HepG2 (cell line): ENCODE data around the gene NLRX1. TPM values are rescaled to one million over a fixed set of nuclear protein-coding genes. Genes with fewer than 3 reads are reported as not detected.

Experiments used
- ATAC-seq: fragments of 200-7000 bp; cut with Tn5 transposase; 3 replicates; pipeline ENCODE4 v1.9.1; 2020; ENCODE audit warnings: mild to moderate bottlenecking, moderate library complexity
- BruUV-seq: library from RNA; stranded (reverse); fragments of 400-500 nt; replicated peaks from 2 replicates; lab custom pipeline; 2021; lab: Mats Ljungman, UMichigan
- CTCF ChIA-PET: fragments of 300-600 bp; formaldehyde crosslinking; extraction: SDS; loops from one replicate; lab custom pipeline; 2021; ENCODE audit warnings: low total read pairs, inconsistent platforms, low intra/inter-chr PET ratio; lab: Yijun Ruan, JAX
- POLR2A ChIA-PET: fragments of 350-600 bp; sonication (Branson Sonifier 250); formaldehyde crosslinking; loops from one replicate; lab custom pipeline; 2020; ENCODE audit warnings: antibody characterized with exemption, inconsistent platforms; lab: Yijun Ruan, JAX
- DNase-seq: peaks from one replicate; pipeline ENCODE4 v3.0.0-alpha.2; 2015; ENCODE audit warnings: low spot score
- FAIRE-seq: peaks from 3 replicates; lab custom pipeline; 2011; peaks lifted over from hg19 to GRCh38; lab: Jason Lieb, UNC
- H2AFZ ChIP-seq: one replicate; pipeline ENCODE4 v1.6.1; 2011; ENCODE audit warnings: low read length, inconsistent platforms
- H3K27ac ChIP-seq: fragments of 300-600 bp; 3 replicates; pipeline ENCODE4 v1.8.0; 2011; ENCODE audit warnings: mixed run types, mild to moderate bottlenecking, mixed read lengths, low read length, inconsistent platforms; ENCODE audit not compliant: insufficient read depth; ENCODE audit errors: extremely low read length
- H3K27me3 ChIP-seq, 2 experiments: fragments of 200-600 bp in 1 of 2; 2 replicates in 1 of 2; 3 replicates in 1 of 2; pipeline versions ENCODE4 v1.6.0 to v1.8.0; 2011; ENCODE audit warnings: low read length in 2 of 2, mild to moderate bottlenecking in 2 of 2, moderate library complexity in 2 of 2, inconsistent platforms in 1 of 2; ENCODE audit not compliant: insufficient read depth in 2 of 2, control insufficient read depth in 1 of 2
- H3K36me3 ChIP-seq, 2 experiments: fragments of 200-600 bp in 1 of 2; replicated peaks in 1 of 2; 2 replicates in 1 of 2; 3 replicates in 1 of 2; pipeline versions ENCODE4 v1.5.1 to v1.8.0; 2011; ENCODE audit warnings: low read length in 2 of 2, inconsistent platforms in 1 of 2; ENCODE audit not compliant: insufficient read depth in 2 of 2, control insufficient read depth in 1 of 2
- H3K4me1 ChIP-seq: 2 replicates; pipeline ENCODE4 v1.5.1; 2012; ENCODE audit warnings: low read length, inconsistent platforms; ENCODE audit not compliant: insufficient read depth
- H3K4me2 ChIP-seq: 2 replicates; pipeline ENCODE4 v1.6.0; 2011; ENCODE audit warnings: low read depth, low read length, inconsistent platforms
- H3K4me3 ChIP-seq, 3 experiments: fragments of 200-600 bp in 1 of 3; sonication (generic), shearing (Covaris generic) in 1 of 3; replicated peaks in 1 of 3; 2 replicates each; pipeline ENCODE4 v1.5.1; 2011 to 2016; ENCODE audit warnings: low read length in 3 of 3, inconsistent platforms in 2 of 3, low read depth in 2 of 3, mild to moderate bottlenecking in 2 of 3, control low read depth in 1 of 3, mixed read lengths in 1 of 3; ENCODE audit not compliant: insufficient read depth in 1 of 3
- H3K79me2 ChIP-seq: one replicate; pipeline ENCODE4 v1.6.1; 2011; ENCODE audit warnings: low read length, inconsistent platforms; ENCODE audit not compliant: insufficient read depth
- H3K9ac ChIP-seq: 2 replicates; pipeline ENCODE4 v1.6.0; 2011; ENCODE audit warnings: mild to moderate bottlenecking, low read depth, low read length, inconsistent platforms; ENCODE audit not compliant: insufficient read depth
- H3K9me3 ChIP-seq: 2 replicates; pipeline ENCODE4 v1.5.1; 2012; ENCODE audit warnings: mild to moderate bottlenecking, low read length
- H4K20me1 ChIP-seq: 2 replicates; pipeline ENCODE4 v1.6.0; 2011; ENCODE audit warnings: inconsistent platforms, mild to moderate bottlenecking, low read length, moderate library complexity; ENCODE audit not compliant: insufficient read depth
- CCAR2 ChIP-seq: fragments of 200-400 bp; formaldehyde crosslinking; optimal IDR thresholded peaks from 2 replicates; pipeline ENCODE3; 2018; ENCODE audit warnings: low read depth, mild to moderate bottlenecking, low read length, moderate library complexity
- FOSL1 ChIP-seq: sonication (generic); formaldehyde crosslinking; IDR thresholded peaks from 2 replicates; pipeline ENCODE4 v1.9.0; 2021; ENCODE audit warnings: missing genetic modification reagents, borderline replicate concordance
- GATAD1 ChIP-seq: IDR thresholded peaks from 2 replicates; pipeline ENCODE4 v1.6.1; 2016; ENCODE audit warnings: missing genetic modification reagents, missing compliant biosample characterization
- NCOA1 ChIP-seq: sonication (generic); formaldehyde crosslinking; IDR thresholded peaks from 2 replicates; pipeline ENCODE4 v1.9.0; 2021; ENCODE audit warnings: missing genetic modification reagents
- NRL ChIP-seq: sonication (generic); formaldehyde crosslinking; IDR thresholded peaks from 2 replicates; pipeline ENCODE4 v1.5.0; 2020; ENCODE audit warnings: missing genetic modification reagents, mild to moderate bottlenecking, moderate library complexity, borderline replicate concordance
- SIX4 ChIP-seq: sonication (generic); formaldehyde crosslinking; IDR thresholded peaks from 2 replicates; pipeline ENCODE4 v1.4.0; 2020; ENCODE audit warnings: missing genetic modification reagents
- TBL1XR1 ChIP-seq: fragments of 150-350 bp; IDR thresholded peaks from 2 replicates; pipeline ENCODE4 v1.6.1; 2014; ENCODE audit warnings: borderline replicate concordance, low read length; ENCODE audit not compliant: partially characterized antibody
- THAP11 ChIP-seq: IDR thresholded peaks from 2 replicates; pipeline ENCODE4 v1.6.1; 2016; ENCODE audit warnings: missing biosample characterization, missing genetic modification reagents
- ZMYM2 ChIP-seq: sonication (generic); formaldehyde crosslinking; IDR thresholded peaks from 2 replicates; pipeline ENCODE4 v1.8.0; 2022; ENCODE audit warnings: mild to moderate bottlenecking, missing genetic modification reagents
- ZNF256 ChIP-seq: sonication (generic); formaldehyde crosslinking; conservative IDR thresholded peaks from 2 replicates; pipeline ENCODE4 v1.4.0; 2020; ENCODE audit warnings: missing genetic modification reagents
- ZNF615 ChIP-seq: sonication (generic); formaldehyde crosslinking; IDR thresholded peaks from 2 replicates; pipeline ENCODE4 v1.5.0; 2020; ENCODE audit warnings: mild to moderate bottlenecking, missing genetic modification reagents, borderline replicate concordance
- ZNF629 ChIP-seq: sonication (generic); formaldehyde crosslinking; conservative IDR thresholded peaks from 2 replicates; pipeline ENCODE4 v1.5.0; 2020; ENCODE audit warnings: missing genetic modification reagents
- ZNF724P ChIP-seq: sonication (generic); formaldehyde crosslinking; IDR thresholded peaks from 2 replicates; pipeline ENCODE4 v1.8.0; 2022; ENCODE audit warnings: missing genetic modification reagents, borderline replicate concordance
- ZNF816 ChIP-seq: sonication (generic); formaldehyde crosslinking; IDR thresholded peaks from 2 replicates; pipeline ENCODE4 v1.8.0; 2022; ENCODE audit warnings: missing genetic modification reagents, mild to moderate bottlenecking, borderline replicate concordance
- WGBS: methylation state at CpG from one replicate; pipeline ENCODE4 v1.1.6; 2017; ENCODE audit warnings: low lambda C conversion rate; 5-methylcytosine and 5-hydroxymethylcytosine counted together
- in situ Hi-C: cut with HindIII; loops from 2 replicates; pipeline ENCODE4 v1.10.0; 2017; ENCODE audit warnings: low pct_unique_long_range_greater_than_20kb; ENCODE audit not compliant: extremely low pct_ligation_motif_present
- intact Hi-C: fragments of 100-400 bp; cut with micrococcal nuclease; formaldehyde crosslinking; loops from one replicate; pipeline ENCODE4 v1.10.0; 2022; ENCODE audit not compliant: unreplicated experiment
- polyA plus RNA-seq, 8 experiments: library from polyadenylated mRNA; depleted of rRNA in 3 of 8; stranded (reverse) in 7 of 8; unstranded in 1 of 8; fragments of >200 nt; fragmentation: Illumina TruSeq in 4 of 8; extraction: Trizol in 4 of 8; gene quantifications; 2 replicates each; pipeline versions ENCODE4 v1.2.1 to v1.2.3, GENCODE V29; 2011 to 2016; ENCODE audit warnings: low read depth in 4 of 8, missing spikeins in 1 of 8, mixed read lengths in 1 of 8; ENCODE audit not compliant: insufficient read depth in 1 of 8
- total RNA-seq, 5 experiments: library from RNA; depleted of rRNA; stranded (reverse); fragments of >200 nt; fragmentation: Illumina TruSeq; extraction: Trizol; gene quantifications; 2 replicates each; pipeline ENCODE4 v1.2.3, GENCODE V29; 2016; ENCODE audit warnings: low read depth in 1 of 5
- TF ChIP-seq, protein P1 (sequence below): sonication (generic); formaldehyde crosslinking; IDR thresholded peaks from 2 replicates; pipeline ENCODE4 v1.4.0; 2020; ENCODE audit warnings: missing genetic modification reagents
- TF ChIP-seq, protein P2 (sequence below): sonication (generic); formaldehyde crosslinking; IDR thresholded peaks from 2 replicates; pipeline ENCODE4 v1.5.0; 2020; ENCODE audit warnings: missing genetic modification reagents
- TF ChIP-seq, protein P3 (sequence below): sonication (generic); formaldehyde crosslinking; IDR thresholded peaks from 2 replicates; pipeline ENCODE4 v1.4.0; 2020; ENCODE audit warnings: missing genetic modification reagents
- TF ChIP-seq, protein P4 (sequence below): sonication (generic); formaldehyde crosslinking; conservative IDR thresholded peaks from 2 replicates; pipeline ENCODE4 v1.4.0; 2020; ENCODE audit warnings: missing genetic modification reagents
- TF ChIP-seq, protein P5 (sequence below): IDR thresholded peaks from 2 replicates; pipeline ENCODE4 v1.6.1; 2016; ENCODE audit warnings: missing genetic modification reagents, missing compliant biosample characterization

The NLRX1 gene
- total and polyA plus RNA-seq, 2 of the 13 experiments (the other 11 are each of a cell fraction or from before 2014, with no cell fraction given): 8.7 to 11.0 TPM

DNA sequence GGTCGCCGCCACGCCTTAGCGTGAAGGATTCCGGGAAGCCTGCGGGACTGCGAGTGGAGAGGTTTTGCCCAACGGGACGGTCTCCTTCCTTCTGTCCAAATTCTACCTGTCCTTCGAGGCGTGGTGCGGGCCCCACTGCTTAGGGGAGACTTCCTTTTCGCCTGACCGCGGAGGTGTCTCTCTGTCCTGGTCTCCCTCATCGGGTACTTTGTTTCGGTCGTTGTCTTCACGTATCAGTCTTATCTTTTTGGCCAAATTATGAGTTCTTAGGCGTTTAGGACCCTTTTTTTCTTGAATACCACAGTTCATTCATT, 46.8 kb upstream of the NLRX1 start:
- TSS peak; percentile 81 for BruUV-seq
- peak overlapping the region; percentile 81 to 98 (median 84) for H3K4me3 ChIP-seq
- POLR2A ChIA-PET: interaction anchor here (0.7 to 3.3 kb wide), 20 partner anchors 9 to 249 kb away, joined by 3 to 75 read pairs (median 6); partner anchors contain the start of genes C1QTNF5, C2CD2L, CBL and DPAGT1
- 1% methylated on average over 11 of the region's 20 CpGs for WGBS
- intact Hi-C loops: loop anchor here (2.0 kb wide), 1 partner anchor 21 kb away; the partner anchor contains the start of gene DPAGT1
- no peaks in the 10 kb centered on the region; a peak in 1 of 5 replicates for H3K27me3 ChIP-seq
- peak overlapping the region; percentile 74 for H3K4me2 ChIP-seq
- peak overlapping the region; percentile 76 for H2AFZ ChIP-seq
- H3K9ac ChIP-seq: peak overlapping the region; percentile 90
- peaks cover 36% of the 10 kb centered on the region for H3K4me1 ChIP-seq
- in situ Hi-C loops: no loop called here
- H3K79me2 ChIP-seq: peaks cover 18% of the 10 kb centered on the region
- DNase-seq (no peak), ATAC-seq (no peak), FAIRE-seq (no peak)
- CTCF ChIA-PET: no interaction called here
- H3K36me3 ChIP-seq: 0 out of 5 replicates have a peak, but pooled peaks cover 0 to 7% of the 10 kb centered on the region in 2 experiments
- H4K20me1 ChIP-seq: no peaks in the 10 kb centered on the region
- H3K27ac ChIP-seq: peak overlapping the region; percentile 55
- no peaks in the 10 kb centered on the region for H3K9me3 ChIP-seq
- TF ChIP-seq, protein P1, sequence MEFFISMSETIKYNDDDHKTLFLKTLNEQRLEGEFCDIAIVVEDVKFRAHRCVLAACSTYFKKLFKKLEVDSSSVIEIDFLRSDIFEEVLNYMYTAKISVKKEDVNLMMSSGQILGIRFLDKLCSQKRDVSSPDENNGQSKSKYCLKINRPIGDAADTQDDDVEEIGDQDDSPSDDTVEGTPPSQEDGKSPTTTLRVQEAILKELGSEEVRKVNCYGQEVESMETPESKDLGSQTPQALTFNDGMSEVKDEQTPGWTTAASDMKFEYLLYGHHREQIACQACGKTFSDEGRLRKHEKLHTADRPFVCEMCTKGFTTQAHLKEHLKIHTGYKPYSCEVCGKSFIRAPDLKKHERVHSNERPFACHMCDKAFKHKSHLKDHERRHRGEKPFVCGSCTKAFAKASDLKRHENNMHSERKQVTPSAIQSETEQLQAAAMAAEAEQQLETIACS (CRISPR knock-in tag): no peak
- TF ChIP-seq, protein P2, sequence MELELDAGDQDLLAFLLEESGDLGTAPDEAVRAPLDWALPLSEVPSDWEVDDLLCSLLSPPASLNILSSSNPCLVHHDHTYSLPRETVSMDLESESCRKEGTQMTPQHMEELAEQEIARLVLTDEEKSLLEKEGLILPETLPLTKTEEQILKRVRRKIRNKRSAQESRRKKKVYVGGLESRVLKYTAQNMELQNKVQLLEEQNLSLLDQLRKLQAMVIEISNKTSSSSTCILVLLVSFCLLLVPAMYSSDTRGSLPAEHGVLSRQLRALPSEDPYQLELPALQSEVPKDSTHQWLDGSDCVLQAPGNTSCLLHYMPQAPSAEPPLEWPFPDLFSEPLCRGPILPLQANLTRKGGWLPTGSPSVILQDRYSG (CRISPR knock-in tag): no peak
- no peak for TF ChIP-seq TBL1XR1
- no peak for TF ChIP-seq SIX4 (CRISPR knock-in tag)
- TF ChIP-seq ZNF724P (CRISPR knock-in tag): no peak
- peak; percentile 73 for TF ChIP-seq NRL
- no peak for TF ChIP-seq ZNF816 (CRISPR knock-in tag)
- TF ChIP-seq ZNF615 (CRISPR knock-in tag): no peak
- TF ChIP-seq FOSL1 (CRISPR knock-in tag): no peak
- TF ChIP-seq THAP11 (CRISPR knock-in tag): no peak
- TF ChIP-seq NCOA1 (CRISPR knock-in tag): no peak
- TF ChIP-seq GATAD1 (CRISPR knock-in tag): no peak
- TF ChIP-seq, protein P3, sequence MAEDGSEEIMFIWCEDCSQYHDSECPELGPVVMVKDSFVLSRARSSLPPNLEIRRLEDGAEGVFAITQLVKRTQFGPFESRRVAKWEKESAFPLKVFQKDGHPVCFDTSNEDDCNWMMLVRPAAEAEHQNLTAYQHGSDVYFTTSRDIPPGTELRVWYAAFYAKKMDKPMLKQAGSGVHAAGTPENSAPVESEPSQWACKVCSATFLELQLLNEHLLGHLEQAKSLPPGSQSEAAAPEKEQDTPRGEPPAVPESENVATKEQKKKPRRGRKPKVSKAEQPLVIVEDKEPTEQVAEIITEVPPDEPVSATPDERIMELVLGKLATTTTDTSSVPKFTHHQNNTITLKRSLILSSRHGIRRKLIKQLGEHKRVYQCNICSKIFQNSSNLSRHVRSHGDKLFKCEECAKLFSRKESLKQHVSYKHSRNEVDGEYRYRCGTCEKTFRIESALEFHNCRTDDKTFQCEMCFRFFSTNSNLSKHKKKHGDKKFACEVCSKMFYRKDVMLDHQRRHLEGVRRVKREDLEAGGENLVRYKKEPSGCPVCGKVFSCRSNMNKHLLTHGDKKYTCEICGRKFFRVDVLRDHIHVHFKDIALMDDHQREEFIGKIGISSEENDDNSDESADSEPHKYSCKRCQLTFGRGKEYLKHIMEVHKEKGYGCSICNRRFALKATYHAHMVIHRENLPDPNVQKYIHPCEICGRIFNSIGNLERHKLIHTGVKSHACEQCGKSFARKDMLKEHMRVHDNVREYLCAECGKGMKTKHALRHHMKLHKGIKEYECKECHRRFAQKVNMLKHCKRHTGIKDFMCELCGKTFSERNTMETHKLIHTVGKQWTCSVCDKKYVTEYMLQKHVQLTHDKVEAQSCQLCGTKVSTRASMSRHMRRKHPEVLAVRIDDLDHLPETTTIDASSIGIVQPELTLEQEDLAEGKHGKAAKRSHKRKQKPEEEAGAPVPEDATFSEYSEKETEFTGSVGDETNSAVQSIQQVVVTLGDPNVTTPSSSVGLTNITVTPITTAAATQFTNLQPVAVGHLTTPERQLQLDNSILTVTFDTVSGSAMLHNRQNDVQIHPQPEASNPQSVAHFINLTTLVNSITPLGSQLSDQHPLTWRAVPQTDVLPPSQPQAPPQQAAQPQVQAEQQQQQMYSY (CRISPR knock-in tag): no peak
- no peak for TF ChIP-seq CCAR2
- TF ChIP-seq ZNF256 (CRISPR knock-in tag): no peak
- TF ChIP-seq, protein P4, sequence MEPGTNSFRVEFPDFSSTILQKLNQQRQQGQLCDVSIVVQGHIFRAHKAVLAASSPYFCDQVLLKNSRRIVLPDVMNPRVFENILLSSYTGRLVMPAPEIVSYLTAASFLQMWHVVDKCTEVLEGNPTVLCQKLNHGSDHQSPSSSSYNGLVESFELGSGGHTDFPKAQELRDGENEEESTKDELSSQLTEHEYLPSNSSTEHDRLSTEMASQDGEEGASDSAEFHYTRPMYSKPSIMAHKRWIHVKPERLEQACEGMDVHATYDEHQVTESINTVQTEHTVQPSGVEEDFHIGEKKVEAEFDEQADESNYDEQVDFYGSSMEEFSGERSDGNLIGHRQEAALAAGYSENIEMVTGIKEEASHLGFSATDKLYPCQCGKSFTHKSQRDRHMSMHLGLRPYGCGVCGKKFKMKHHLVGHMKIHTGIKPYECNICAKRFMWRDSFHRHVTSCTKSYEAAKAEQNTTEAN: no peak
- TF ChIP-seq, protein P5, sequence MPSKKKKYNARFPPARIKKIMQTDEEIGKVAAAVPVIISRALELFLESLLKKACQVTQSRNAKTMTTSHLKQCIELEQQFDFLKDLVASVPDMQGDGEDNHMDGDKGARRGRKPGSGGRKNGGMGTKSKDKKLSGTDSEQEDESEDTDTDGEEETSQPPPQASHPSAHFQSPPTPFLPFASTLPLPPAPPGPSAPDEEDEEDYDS (CRISPR knock-in tag): no peak
- no peak for TF ChIP-seq ZNF629 (CRISPR knock-in tag)
- no peak for TF ChIP-seq ZMYM2 (CRISPR knock-in tag)
